Smooth muscle cell (in vitro differentiated cells): ENCODE results near the gene ZIC1. TPM values are rescaled to one million over a fixed set of nuclear protein-coding genes. Genes with fewer than 3 reads are reported as not detected.

Experiments used
- DNase-seq: peaks from one replicate; lab custom pipeline; 2025; ENCODE audit not compliant: unreplicated experiment; lab: John Stamatoyannopoulos, UW
- H2AFZ ChIP-seq: fragments of 200-600 bp; sonication (generic); 2 replicates; pipeline ENCODE4 v1.6.0; 2016; ENCODE audit warnings: antibody characterized with exemption, low read depth, mild to moderate bottlenecking
- H3F3A ChIP-seq: fragments of 200-600 bp; sonication (generic); 2 replicates; pipeline ENCODE4 v1.6.0; 2017; ENCODE audit warnings: antibody characterized with exemption, low read depth
- H3K27ac ChIP-seq: fragments of 200-600 bp; sonication (generic); 2 replicates; pipeline ENCODE4 v1.5.1; 2016; ENCODE audit warnings: low read depth, mild to moderate bottlenecking
- H3K27me3 ChIP-seq: fragments of 200-600 bp; sonication (generic); 2 replicates; pipeline ENCODE4 v1.6.1; 2016; ENCODE audit warnings: low read depth, mild to moderate bottlenecking
- H3K36me3 ChIP-seq: fragments of 200-600 bp; sonication (generic); 2 replicates; pipeline ENCODE4 v1.5.1; 2016; ENCODE audit warnings: low read depth
- H3K4me1 ChIP-seq: fragments of 200-600 bp; sonication (generic); 2 replicates; pipeline ENCODE4 v1.5.1; 2016; ENCODE audit warnings: low read depth
- H3K4me2 ChIP-seq: fragments of 200-600 bp; sonication (generic); 2 replicates; pipeline ENCODE4 v1.6.0; 2016; ENCODE audit warnings: mild to moderate bottlenecking
- H3K4me3 ChIP-seq: fragments of 200-600 bp; sonication (generic); 2 replicates; pipeline ENCODE4 v1.5.1; 2016; ENCODE audit warnings: mild to moderate bottlenecking
- H3K79me2 ChIP-seq: fragments of 200-600 bp; sonication (generic); 2 replicates; pipeline ENCODE4 v1.6.0; 2016; ENCODE audit warnings: low read depth, mild to moderate bottlenecking
- H3K9ac ChIP-seq: fragments of 200-600 bp; sonication (generic); 2 replicates; pipeline ENCODE4 v1.6.0; 2016; ENCODE audit warnings: low read depth
- H3K9me3 ChIP-seq: fragments of 200-600 bp; sonication (generic); replicated peaks from 2 replicates; pipeline ENCODE4 v1.5.1; 2016; ENCODE audit warnings: low read depth
- H4K20me1 ChIP-seq: fragments of 200-600 bp; sonication (generic); 2 replicates; pipeline ENCODE4 v1.6.0; 2016; ENCODE audit warnings: low read depth
- CTCF ChIP-seq: fragments of 200-600 bp; sonication (generic); IDR thresholded peaks from 2 replicates; pipeline ENCODE4 v1.5.1; 2017; ENCODE audit warnings: borderline replicate concordance, mild to moderate bottlenecking, antibody characterized with exemption; ENCODE audit not compliant: insufficient read depth, poor library complexity, severe bottlenecking
- WGBS: methylation state at CpG from one replicate; pipeline ENCODE4 v1.1.7; 2016; ENCODE audit warnings: low lambda C conversion rate; 5-methylcytosine and 5-hydroxymethylcytosine counted together
- polyA plus RNA-seq: library from polyadenylated mRNA; unstranded; fragments of >200 nt; fragmentation: Nextera tagmentation; extraction: Ambion mirVana; gene quantifications from 2 replicates; pipeline ENCODE4 v1.2.1, GENCODE V29; 2016
- total RNA-seq: library from RNA; depleted of rRNA; stranded (reverse); fragments of >200 nt; gene quantifications from 2 replicates; pipeline ENCODE4 v1.2.3, GENCODE V29; 2014

Gene ZIC1
- total and polyA plus RNA-seq, 2 experiments from 2014 or later, result not detected

- Histone ChIP-seq H3K36me3 (no peaks in the 10 kb centered on the region), H3K4me1 (peaks cover 10% of the 10 kb centered on the region), H2AFZ (no peak overlapping the region), H3K27me3 (peaks cover 100% of the 10 kb centered on the region), H4K20me1 (peaks cover 6% of the 10 kb centered on the region), H3K9ac (no peak overlapping the region), H3K4me3 (no peak overlapping the region), H3K79me2 (no peaks in the 10 kb centered on the region), H3K9me3 (no peaks in the 10 kb centered on the region), H3K27ac (no peak overlapping the region), H3F3A (no peaks in the 10 kb centered on the region), H3K4me2 (no peak overlapping the region)
- WGBS, result 10% methylated on average over 6 of the region's 6 CpGs
- no peak for TF ChIP-seq CTCF
- no peak for DNase-seq
These were observed 6.1 kb downstream of the ZIC1 start for GRCh38 chr3:147415286-147415685.

- no peak overlapping the region for H2AFZ ChIP-seq
- no peaks in the 10 kb centered on the region for H3F3A ChIP-seq
- H3K9ac ChIP-seq, result no peak overlapping the region
- H4K20me1 ChIP-seq, result peaks cover 6% of the 10 kb centered on the region
- no peak for TF ChIP-seq CTCF
- WGBS, result 4% methylated on average over 2 of the region's 2 CpGs
- H3K4me2 ChIP-seq, result no peak overlapping the region
- H3K4me3 ChIP-seq, result no peak overlapping the region
- H3K27ac ChIP-seq, result no peak overlapping the region
- no peaks in the 10 kb centered on the region for H3K36me3 ChIP-seq
- peaks cover 8% of the 10 kb centered on the region for H3K4me1 ChIP-seq
- no peaks in the 10 kb centered on the region for H3K79me2 ChIP-seq
- no peaks in the 10 kb centered on the region for H3K9me3 ChIP-seq
- H3K27me3 ChIP-seq, result peaks cover 100% of the 10 kb centered on the region
- no peak for DNase-seq
These were observed 6.7 kb downstream of the ZIC1 start for GRCh38 chr3:147415874-147416273.

- Histone ChIP-seq H3F3A (no peaks in the 10 kb centered on the region), H3K79me2 (no peaks in the 10 kb centered on the region), H3K27me3 (peaks cover 100% of the 10 kb centered on the region), H3K36me3 (no peaks in the 10 kb centered on the region), H3K4me2 (no peak overlapping the region), H3K4me1 (peaks cover 8% of the 10 kb centered on the region), H3K27ac (no peak overlapping the region), H3K4me3 (no peak overlapping the region), H2AFZ (no peak overlapping the region), H3K9ac (no peak overlapping the region), H4K20me1 (no peaks in the 10 kb centered on the region), H3K9me3 (no peaks in the 10 kb centered on the region)
- WGBS, result 0% methylated on average over 1 of the region's 1 CpG
- TF ChIP-seq CTCF, result no peak
- DNase-seq, result no peak
These were observed 7.8 kb downstream of the ZIC1 start for GRCh38 chr3:147416931-147417330.

- WGBS, result 55% methylated on average over 7 of the region's 7 CpGs
- Histone ChIP-seq H3K4me1 (peaks cover 8% of the 10 kb centered on the region), H3K9ac (no peak overlapping the region), H4K20me1 (no peaks in the 10 kb centered on the region), H3K27ac (no peak overlapping the region), H3K9me3 (no peaks in the 10 kb centered on the region), H2AFZ (no peak overlapping the region), H3K4me3 (no peak overlapping the region), H3K27me3 (peaks cover 100% of the 10 kb centered on the region), H3K79me2 (no peaks in the 10 kb centered on the region), H3K36me3 (no peaks in the 10 kb centered on the region), H3F3A (no peaks in the 10 kb centered on the region), H3K4me2 (no peak overlapping the region)
- TF ChIP-seq CTCF, result no peak
- DNase-seq, result no peak
These were observed 8.6 kb downstream of the ZIC1 start for GRCh38 chr3:147417551-147418295.
